Measurements from ENCODE around the gene COX6A1.
"Not testable (repeated sequence)": the region's sequence is repeated elsewhere in the genome, so short reads cannot be mapped to it uniquely, and the experiment has no call there.

COX6A1 gene

GRCh38 chr12:120452524-120452923, 14.6 kb downstream of the COX6A1 start:
- H3K4me1 ChIP-seq (ENCODE audit: control insufficient read depth, insufficient read depth, low read length); H3K9me3 ChIP-seq (ENCODE audit: control insufficient read depth, low read length); H3K27ac ChIP-seq (ENCODE audit: insufficient read depth, low read depth, low read length, poor library complexity, severe bottlenecking); H3K4me3 ChIP-seq (ENCODE audit: insufficient read depth, low read depth, low read length); H3K27me3 ChIP-seq (ENCODE audit: control insufficient read depth, insufficient read depth, low read length, poor library complexity, severe bottlenecking): not testable (repeated sequence)
- H3K36me3 ChIP-seq (ENCODE audit: control insufficient read depth, insufficient read depth, low read length) = peaks cover 12% of the 10 kb centered on the region
- 88 to 93% methylated on average over 5 of the region's 5 CpGs for WGBS, 2 experiments

DNA sequence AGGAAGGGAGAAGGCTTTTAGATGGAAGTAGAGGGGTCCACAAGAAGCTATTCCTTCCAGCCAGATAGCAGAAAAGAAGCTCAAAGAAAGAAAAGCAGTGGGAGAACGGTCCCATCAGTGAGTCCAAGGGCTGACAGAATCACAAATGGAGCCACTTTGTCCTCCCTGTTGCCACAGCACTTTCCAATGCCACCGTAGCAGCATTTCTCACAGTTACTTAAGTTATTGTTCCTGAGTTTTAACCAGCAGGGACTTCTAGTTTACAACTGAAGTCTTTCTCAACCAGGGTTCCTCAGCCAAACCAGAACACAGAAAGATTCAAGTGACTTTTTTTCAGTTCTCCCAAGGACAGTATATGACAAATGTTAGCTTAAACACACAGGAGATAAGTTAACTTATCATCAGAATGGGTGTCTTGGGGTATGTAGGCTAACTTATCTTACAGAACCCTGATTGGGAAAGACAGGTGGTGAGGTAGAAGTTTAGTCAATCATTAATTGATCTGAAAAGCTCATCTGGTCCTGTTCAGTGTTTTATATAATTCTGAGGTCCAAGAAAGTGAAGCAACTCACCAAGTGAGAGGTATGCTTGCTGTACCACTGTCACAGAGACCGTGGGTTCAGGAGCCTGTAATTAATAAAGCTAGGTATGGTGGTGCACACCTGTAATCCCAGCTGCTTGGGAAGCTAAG, 15.3 kb downstream of the COX6A1 start:
- Histone ChIP-seq H3K36me3 (ENCODE audit: control insufficient read depth, insufficient read depth, low read length) (peaks cover 17% of the 10 kb centered on the region), H3K4me1 (ENCODE audit: control insufficient read depth, insufficient read depth, low read length) (no peaks in the 10 kb centered on the region), H3K27ac (ENCODE audit: insufficient read depth, low read depth, low read length, poor library complexity, severe bottlenecking) (no peak overlapping the region), H3K4me3 (ENCODE audit: insufficient read depth, low read depth, low read length) (no peak overlapping the region), H3K27me3 (ENCODE audit: control insufficient read depth, insufficient read depth, low read length, poor library complexity, severe bottlenecking) (no peaks in the 10 kb centered on the region), H3K9me3 (ENCODE audit: control insufficient read depth, low read length) (no peaks in the 10 kb centered on the region)
- WGBS, 2 experiments = 92 to 95% methylated on average over 3 of the region's 3 CpGs

DNA sequence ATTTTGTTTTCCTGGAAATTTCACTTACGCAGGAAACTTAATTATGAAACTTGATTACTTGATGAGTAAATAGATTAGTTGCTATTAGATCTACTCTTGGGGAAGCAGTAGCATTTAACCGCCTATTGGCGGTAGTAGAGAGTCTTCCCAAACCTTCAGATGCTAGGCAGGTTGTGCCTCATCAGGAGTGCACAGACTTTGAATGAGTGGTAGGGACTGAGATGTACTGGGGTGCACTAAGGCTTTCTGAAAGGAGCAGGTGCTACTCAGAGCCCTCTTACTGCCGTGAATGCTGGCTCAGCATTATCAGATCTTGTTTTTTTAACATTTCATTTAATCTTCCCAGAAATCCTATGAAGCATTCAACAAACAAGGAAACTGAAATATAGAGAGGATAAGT, 16.1 kb downstream of the COX6A1 start:
- no peaks in the 10 kb centered on the region for H3K4me1 ChIP-seq (ENCODE audit: control insufficient read depth, insufficient read depth, low read length)
- H3K27me3 ChIP-seq (ENCODE audit: control insufficient read depth, insufficient read depth, low read length, poor library complexity, severe bottlenecking) = no peaks in the 10 kb centered on the region
- WGBS, 2 experiments = 84 to 90% methylated on average over 4 of the region's 4 CpGs
- no peak overlapping the region for H3K27ac ChIP-seq (ENCODE audit: insufficient read depth, low read depth, low read length, poor library complexity, severe bottlenecking)
- no peak overlapping the region for H3K4me3 ChIP-seq (ENCODE audit: insufficient read depth, low read depth, low read length)
- H3K9me3 ChIP-seq (ENCODE audit: control insufficient read depth, low read length) = no peaks in the 10 kb centered on the region
- H3K36me3 ChIP-seq (ENCODE audit: control insufficient read depth, insufficient read depth, low read length) = peaks cover 20% of the 10 kb centered on the region

DNA sequence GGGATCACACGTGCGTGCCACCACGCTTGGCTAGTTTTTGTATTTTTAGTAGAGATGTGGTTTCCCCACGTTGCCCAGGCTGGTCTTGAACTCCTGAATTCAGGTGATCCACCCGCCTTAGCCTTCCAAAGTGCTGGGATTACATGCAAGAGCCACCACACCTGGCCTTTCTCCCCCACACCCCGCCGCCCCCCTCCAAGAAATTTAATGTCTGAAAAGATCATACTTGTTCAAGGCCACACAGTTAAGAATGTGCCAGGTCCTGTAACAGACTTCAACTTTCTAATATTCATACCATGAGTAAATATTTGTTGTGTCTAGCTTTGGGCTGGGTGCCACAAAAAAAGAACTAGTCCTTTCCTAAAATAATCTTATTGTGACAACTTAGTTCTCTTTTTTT, 17.4 kb downstream of the COX6A1 start:
- Histone ChIP-seq H3K9me3 (ENCODE audit: control insufficient read depth, low read length) (no peaks in the 10 kb centered on the region), H3K4me1 (ENCODE audit: control insufficient read depth, insufficient read depth, low read length) (no peaks in the 10 kb centered on the region), H3K27ac (ENCODE audit: insufficient read depth, low read depth, low read length, poor library complexity, severe bottlenecking) (no peak overlapping the region), H3K36me3 (ENCODE audit: control insufficient read depth, insufficient read depth, low read length) (peaks cover 30% of the 10 kb centered on the region), H3K27me3 (ENCODE audit: control insufficient read depth, insufficient read depth, low read length, poor library complexity, severe bottlenecking) (no peaks in the 10 kb centered on the region), H3K4me3 (ENCODE audit: insufficient read depth, low read depth, low read length) (no peak overlapping the region)
- WGBS, 2 experiments = 94 to 95% methylated on average over 7 of the region's 7 CpGs

DNA sequence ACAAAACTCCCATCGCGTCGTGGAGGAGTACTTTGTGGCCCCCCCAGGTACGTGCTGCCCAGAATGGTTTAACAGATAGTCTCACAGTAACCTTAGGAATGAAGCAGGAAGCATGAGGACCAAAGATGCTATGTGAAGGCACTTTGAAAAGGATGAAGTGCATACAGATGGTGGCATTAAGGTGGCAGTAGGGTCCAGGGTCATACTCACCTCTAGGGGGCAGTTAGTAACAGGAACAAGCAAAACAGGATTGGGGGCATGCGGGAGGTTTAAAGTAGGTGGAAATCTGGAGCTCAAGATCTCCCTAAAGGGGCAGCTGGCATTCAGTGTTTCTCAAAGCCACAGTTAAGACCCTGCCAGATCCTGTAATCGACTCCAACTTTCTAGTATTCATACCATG, 19.2 kb downstream of the COX6A1 start:
- WGBS, 2 experiments = 88 to 92% methylated on average over 5 to 6 of the region's 6 CpGs
- H3K4me1 ChIP-seq (ENCODE audit: control insufficient read depth, insufficient read depth, low read length) = no peaks in the 10 kb centered on the region
- no peak overlapping the region for H3K4me3 ChIP-seq (ENCODE audit: insufficient read depth, low read depth, low read length)
- no peaks in the 10 kb centered on the region for H3K27me3 ChIP-seq (ENCODE audit: control insufficient read depth, insufficient read depth, low read length, poor library complexity, severe bottlenecking)
- no peak overlapping the region for H3K27ac ChIP-seq (ENCODE audit: insufficient read depth, low read depth, low read length, poor library complexity, severe bottlenecking)
- H3K36me3 ChIP-seq (ENCODE audit: control insufficient read depth, insufficient read depth, low read length) = peaks cover 41% of the 10 kb centered on the region
- no peaks in the 10 kb centered on the region for H3K9me3 ChIP-seq (ENCODE audit: control insufficient read depth, low read length)

DNA sequence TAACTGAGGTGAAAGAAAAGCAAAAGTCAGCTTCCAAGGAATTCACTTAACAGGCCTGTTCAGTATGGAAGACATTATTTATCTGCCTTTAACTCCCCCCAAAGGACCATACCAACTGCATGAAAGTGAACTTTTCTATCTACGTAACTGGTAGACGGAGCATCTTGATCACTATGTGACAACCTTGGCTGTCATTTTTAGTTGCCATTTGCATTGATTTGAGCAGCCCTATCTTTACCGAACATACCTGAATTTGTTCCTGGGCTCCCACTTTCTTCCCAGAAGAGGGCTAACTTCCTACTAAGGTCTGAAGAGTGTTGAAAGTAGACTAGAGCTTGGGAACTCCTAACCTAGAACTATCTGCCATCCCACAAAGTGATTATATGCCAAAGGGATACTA, 22.2 kb downstream of the COX6A1 start:
- Histone ChIP-seq H3K4me1 (ENCODE audit: control insufficient read depth, insufficient read depth, low read length) (no peaks in the 10 kb centered on the region), H3K9me3 (ENCODE audit: control insufficient read depth, low read length) (no peaks in the 10 kb centered on the region), H3K27me3 (ENCODE audit: control insufficient read depth, insufficient read depth, low read length, poor library complexity, severe bottlenecking) (no peaks in the 10 kb centered on the region), H3K36me3 (ENCODE audit: control insufficient read depth, insufficient read depth, low read length) (peaks cover 66% of the 10 kb centered on the region), H3K4me3 (ENCODE audit: insufficient read depth, low read depth, low read length) (no peak overlapping the region), H3K27ac (ENCODE audit: insufficient read depth, low read depth, low read length, poor library complexity, severe bottlenecking) (no peak overlapping the region)
- 93 to 95% methylated on average over 3 of the region's 3 CpGs for WGBS, 2 experiments

DNA sequence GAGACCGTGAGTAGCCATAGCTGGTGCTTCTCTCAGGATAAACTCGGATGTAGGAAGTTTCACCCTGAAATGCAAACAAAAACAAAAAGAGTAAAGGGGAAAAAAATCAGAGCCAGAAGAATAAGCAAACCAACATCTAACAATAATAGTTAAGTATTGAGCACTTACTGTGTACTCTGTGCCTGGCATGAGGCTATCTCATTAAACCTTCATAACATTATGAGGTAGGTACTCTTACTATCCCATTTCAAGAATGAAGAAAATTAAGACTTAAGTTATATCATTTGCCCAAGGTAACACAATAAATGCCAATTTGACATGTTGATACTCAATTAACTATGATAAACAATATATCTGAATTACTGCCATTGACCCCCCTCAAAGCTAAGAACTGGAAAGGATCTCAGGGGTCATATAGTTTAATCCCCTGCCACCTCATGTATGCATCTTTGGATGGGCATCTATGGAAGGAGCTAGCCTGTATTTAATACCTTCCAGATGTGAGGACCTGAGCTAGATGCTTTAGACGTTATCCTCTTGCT, 24.3 kb downstream of the COX6A1 start:
- no peaks in the 10 kb centered on the region for H3K9me3 ChIP-seq (ENCODE audit: control insufficient read depth, low read length)
- H3K4me1 ChIP-seq (ENCODE audit: control insufficient read depth, insufficient read depth, low read length) = peaks cover 6% of the 10 kb centered on the region
- H3K4me3 ChIP-seq (ENCODE audit: insufficient read depth, low read depth, low read length) = no peak overlapping the region
- H3K27me3 ChIP-seq (ENCODE audit: control insufficient read depth, insufficient read depth, low read length, poor library complexity, severe bottlenecking) = no peaks in the 10 kb centered on the region
- H3K36me3 ChIP-seq (ENCODE audit: control insufficient read depth, insufficient read depth, low read length) = peaks cover 62% of the 10 kb centered on the region
- WGBS, 2 experiments = 89 to 91% methylated on average over 3 of the region's 3 CpGs
- H3K27ac ChIP-seq (ENCODE audit: insufficient read depth, low read depth, low read length, poor library complexity, severe bottlenecking) = no peak overlapping the region

DNA sequence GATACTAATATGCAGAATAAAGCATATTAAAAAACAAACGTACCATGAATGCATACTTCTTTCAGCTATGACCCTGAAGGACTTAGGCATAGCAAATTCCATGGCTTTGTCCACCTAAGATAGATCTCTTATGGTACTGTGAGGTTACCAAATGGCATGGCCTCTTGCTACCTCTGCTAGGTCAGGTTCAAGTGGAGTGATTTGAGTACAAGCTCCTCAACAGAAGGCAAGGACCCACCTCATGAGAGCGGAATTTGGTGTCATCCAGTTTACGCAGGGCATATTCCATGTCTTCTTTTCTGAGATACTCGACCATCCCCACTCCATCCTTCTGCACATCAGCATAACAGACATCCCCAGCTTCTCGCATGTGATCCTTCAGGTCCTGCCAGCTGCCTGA, 25.8 kb downstream of the COX6A1 start:
- Histone ChIP-seq H3K9me3 (ENCODE audit: control insufficient read depth, low read length) (no peaks in the 10 kb centered on the region), H3K4me3 (ENCODE audit: insufficient read depth, low read depth, low read length) (no peak overlapping the region), H3K27ac (ENCODE audit: insufficient read depth, low read depth, low read length, poor library complexity, severe bottlenecking) (no peak overlapping the region), H3K4me1 (ENCODE audit: control insufficient read depth, insufficient read depth, low read length) (peaks cover 12% of the 10 kb centered on the region), H3K27me3 (ENCODE audit: control insufficient read depth, insufficient read depth, low read length, poor library complexity, severe bottlenecking) (no peaks in the 10 kb centered on the region), H3K36me3 (ENCODE audit: control insufficient read depth, insufficient read depth, low read length) (peaks cover 56% of the 10 kb centered on the region)
- WGBS, 2 experiments = 94 to 96% methylated on average over 5 of the region's 5 CpGs

- Histone ChIP-seq H3K27me3 (ENCODE audit: control insufficient read depth, insufficient read depth, low read length, poor library complexity, severe bottlenecking) (no peaks in the 10 kb centered on the region), H3K27ac (ENCODE audit: insufficient read depth, low read depth, low read length, poor library complexity, severe bottlenecking) (no peak overlapping the region), H3K9me3 (ENCODE audit: control insufficient read depth, low read length) (no peaks in the 10 kb centered on the region), H3K4me1 (ENCODE audit: control insufficient read depth, insufficient read depth, low read length) (peaks cover 12% of the 10 kb centered on the region), H3K36me3 (ENCODE audit: control insufficient read depth, insufficient read depth, low read length) (peaks cover 44% of the 10 kb centered on the region), H3K4me3 (ENCODE audit: insufficient read depth, low read depth, low read length) (no peak overlapping the region)
- 73 to 84% methylated on average over 5 of the region's 5 CpGs for WGBS, 2 experiments
Observed at GRCh38 chr12:120465756-120466155, 27.8 kb downstream of the COX6A1 start.

DNA sequence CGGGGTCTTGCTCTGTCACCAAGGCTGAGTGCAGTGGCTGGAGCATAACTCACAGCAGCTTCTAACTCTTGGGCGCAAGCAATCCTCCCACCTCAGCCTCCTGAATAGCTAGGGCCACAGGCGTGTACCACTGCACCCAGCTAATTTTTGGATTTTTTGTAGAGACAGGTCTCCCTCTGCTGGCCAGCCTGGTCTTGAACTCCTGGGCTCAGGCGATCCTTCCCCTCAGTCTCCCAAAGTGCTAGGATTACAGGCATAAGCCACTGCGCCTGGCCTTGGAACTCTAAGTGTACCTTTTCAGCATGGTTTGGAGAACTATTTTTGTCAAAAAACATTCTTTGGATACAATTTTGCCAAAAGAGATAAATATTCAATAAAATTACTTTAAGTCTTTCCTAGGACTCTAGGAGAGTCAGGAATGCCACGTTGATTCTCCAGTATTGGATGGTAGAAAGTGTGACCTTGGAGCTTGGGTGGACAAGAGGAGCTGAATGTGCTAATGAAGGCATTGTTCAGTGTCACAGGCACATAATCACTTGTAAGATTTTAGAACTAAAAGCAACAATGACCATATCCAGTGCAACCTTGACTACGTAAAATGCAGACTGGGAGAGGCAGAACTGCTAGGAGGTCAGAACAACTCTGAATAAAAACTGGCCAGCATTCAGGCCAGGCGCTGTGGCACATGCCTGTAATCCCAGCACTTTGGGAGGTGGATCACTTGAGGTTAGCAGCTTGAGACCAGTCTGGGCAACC, 28.8 kb downstream of the COX6A1 start:
- H3K27ac ChIP-seq (ENCODE audit: insufficient read depth, low read depth, low read length, poor library complexity, severe bottlenecking) = no peak overlapping the region
- H3K9me3 ChIP-seq (ENCODE audit: control insufficient read depth, low read length) = no peaks in the 10 kb centered on the region
- H3K4me1 ChIP-seq (ENCODE audit: control insufficient read depth, insufficient read depth, low read length) = peaks cover 12% of the 10 kb centered on the region
- H3K4me3 ChIP-seq (ENCODE audit: insufficient read depth, low read depth, low read length) = no peak overlapping the region
- 78 to 81% methylated on average over 8 of the region's 8 CpGs for WGBS, 2 experiments
- H3K36me3 ChIP-seq (ENCODE audit: control insufficient read depth, insufficient read depth, low read length) = peaks cover 38% of the 10 kb centered on the region
- no peaks in the 10 kb centered on the region for H3K27me3 ChIP-seq (ENCODE audit: control insufficient read depth, insufficient read depth, low read length, poor library complexity, severe bottlenecking)
